ENCODE data around the gene LRRC36.

Gene LRRC36

DNA sequence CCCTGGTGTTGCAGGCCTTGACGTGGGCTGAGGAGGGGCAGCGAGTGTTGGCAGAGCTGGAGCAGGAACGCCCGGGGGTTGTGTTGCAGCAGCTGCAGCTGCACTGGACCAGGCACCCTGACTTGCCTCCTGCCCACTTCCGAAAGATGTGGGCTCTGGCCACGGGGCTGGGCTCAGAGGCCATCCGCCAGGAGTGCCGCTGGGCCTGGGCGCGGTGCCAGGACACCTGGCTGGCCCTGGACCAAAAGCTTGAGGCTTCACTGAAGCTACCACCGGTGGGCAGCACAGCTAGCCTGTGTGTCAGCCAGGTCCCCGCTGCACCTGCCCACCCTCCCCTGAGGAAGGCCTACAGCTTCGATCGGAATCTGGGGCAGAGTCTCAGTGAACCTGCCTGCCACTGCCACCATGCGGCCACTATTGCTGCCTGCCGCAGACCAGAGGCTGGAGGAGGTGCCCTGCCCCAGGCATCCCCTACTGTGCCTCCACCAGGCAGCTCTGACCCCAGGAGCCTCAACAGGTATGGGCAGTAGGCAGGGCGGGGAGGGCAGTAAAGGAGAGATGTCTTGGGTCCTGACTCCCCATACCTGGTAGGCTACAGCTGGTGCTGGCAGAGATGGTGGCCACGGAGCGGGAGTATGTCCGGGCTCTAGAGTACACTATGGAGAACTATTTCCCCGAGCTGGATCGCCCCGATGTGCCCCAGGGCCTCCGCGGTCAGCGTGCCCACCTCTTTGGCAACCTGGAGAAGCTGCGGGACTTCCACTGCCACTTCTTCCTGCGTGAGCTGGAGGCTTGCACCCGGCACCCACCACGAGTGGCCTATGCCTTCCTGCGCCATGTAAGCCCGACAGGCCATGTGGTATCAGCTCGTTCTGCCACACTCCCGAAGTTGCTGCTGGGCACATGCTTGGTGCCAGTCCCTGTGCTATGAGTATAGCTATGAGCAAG is 41.6 kb upstream of the LRRC36 start:
- no peak for DNase-seq (ENCODE audit: extremely low read depth, low read depth)
- no peak overlapping the region for H3K4me3 ChIP-seq (replicated peaks; ENCODE audit: low read depth, low read length)
- TF ChIP-seq, protein P1, sequence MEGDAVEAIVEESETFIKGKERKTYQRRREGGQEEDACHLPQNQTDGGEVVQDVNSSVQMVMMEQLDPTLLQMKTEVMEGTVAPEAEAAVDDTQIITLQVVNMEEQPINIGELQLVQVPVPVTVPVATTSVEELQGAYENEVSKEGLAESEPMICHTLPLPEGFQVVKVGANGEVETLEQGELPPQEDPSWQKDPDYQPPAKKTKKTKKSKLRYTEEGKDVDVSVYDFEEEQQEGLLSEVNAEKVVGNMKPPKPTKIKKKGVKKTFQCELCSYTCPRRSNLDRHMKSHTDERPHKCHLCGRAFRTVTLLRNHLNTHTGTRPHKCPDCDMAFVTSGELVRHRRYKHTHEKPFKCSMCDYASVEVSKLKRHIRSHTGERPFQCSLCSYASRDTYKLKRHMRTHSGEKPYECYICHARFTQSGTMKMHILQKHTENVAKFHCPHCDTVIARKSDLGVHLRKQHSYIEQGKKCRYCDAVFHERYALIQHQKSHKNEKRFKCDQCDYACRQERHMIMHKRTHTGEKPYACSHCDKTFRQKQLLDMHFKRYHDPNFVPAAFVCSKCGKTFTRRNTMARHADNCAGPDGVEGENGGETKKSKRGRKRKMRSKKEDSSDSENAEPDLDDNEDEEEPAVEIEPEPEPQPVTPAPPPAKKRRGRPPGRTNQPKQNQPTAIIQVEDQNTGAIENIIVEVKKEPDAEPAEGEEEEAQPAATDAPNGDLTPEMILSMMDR (IDR thresholded peaks at IDR 0.05; ENCODE audit: low read depth, low read length, missing control alignments), result peak; percentile 44

DNA sequence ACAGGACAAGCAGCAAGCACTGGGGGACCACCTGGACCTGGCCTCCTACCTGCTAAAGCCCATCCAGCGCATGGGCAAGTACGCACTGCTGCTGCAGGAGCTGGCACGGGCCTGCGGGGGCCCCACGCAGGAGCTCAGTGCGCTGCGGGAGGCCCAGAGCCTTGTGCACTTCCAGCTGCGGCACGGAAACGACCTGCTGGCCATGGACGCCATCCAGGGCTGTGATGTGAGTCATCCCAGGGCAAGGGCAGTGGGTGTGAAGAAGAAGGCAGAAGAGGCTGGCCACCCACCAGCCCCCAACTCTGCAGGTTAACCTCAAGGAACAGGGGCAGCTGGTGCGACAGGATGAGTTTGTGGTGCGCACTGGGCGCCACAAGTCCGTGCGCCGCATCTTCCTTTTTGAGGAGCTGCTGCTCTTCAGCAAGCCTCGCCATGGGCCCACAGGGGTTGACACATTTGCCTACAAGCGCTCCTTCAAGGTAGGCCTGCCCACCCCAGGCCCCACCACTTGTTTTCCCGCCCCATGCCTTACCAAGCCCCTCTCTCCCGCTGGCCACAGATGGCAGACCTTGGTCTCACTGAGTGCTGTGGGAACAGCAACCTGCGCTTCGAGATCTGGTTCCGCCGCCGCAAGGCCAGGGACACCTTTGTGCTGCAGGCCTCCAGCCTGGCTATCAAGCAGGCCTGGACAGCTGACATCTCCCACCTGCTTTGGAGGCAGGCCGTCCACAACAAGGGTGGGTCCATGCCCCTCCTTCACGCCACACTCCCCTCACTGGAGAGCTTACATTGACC is 40.0 kb upstream of the LRRC36 start:
- TF ChIP-seq, protein P1 (IDR thresholded peaks at IDR 0.05; ENCODE audit: low read depth, low read length, missing control alignments), result no peak
- no peak for DNase-seq (ENCODE audit: extremely low read depth, low read depth)
- no peak overlapping the region for H3K4me3 ChIP-seq (replicated peaks; ENCODE audit: low read depth, low read length)

GRCh38 chr16:67287960-67288359 is 38.7 kb upstream of the LRRC36 start:
- TF ChIP-seq, protein P1 (IDR thresholded peaks at IDR 0.05; ENCODE audit: low read depth, low read length, missing control alignments), result no peak
- H3K4me3 ChIP-seq (replicated peaks; ENCODE audit: low read depth, low read length), result no peak overlapping the region
- DNase-seq (ENCODE audit: extremely low read depth, low read depth), result no peak

GRCh38 chr16:67291461-67291860 is 35.2 kb upstream of the LRRC36 start:
- TF ChIP-seq, protein P1 (IDR thresholded peaks at IDR 0.05; ENCODE audit: low read depth, low read length, missing control alignments), result no peak
- no peak for DNase-seq (ENCODE audit: extremely low read depth, low read depth)
- H3K4me3 ChIP-seq (replicated peaks; ENCODE audit: low read depth, low read length), result no peak overlapping the region

DNA sequence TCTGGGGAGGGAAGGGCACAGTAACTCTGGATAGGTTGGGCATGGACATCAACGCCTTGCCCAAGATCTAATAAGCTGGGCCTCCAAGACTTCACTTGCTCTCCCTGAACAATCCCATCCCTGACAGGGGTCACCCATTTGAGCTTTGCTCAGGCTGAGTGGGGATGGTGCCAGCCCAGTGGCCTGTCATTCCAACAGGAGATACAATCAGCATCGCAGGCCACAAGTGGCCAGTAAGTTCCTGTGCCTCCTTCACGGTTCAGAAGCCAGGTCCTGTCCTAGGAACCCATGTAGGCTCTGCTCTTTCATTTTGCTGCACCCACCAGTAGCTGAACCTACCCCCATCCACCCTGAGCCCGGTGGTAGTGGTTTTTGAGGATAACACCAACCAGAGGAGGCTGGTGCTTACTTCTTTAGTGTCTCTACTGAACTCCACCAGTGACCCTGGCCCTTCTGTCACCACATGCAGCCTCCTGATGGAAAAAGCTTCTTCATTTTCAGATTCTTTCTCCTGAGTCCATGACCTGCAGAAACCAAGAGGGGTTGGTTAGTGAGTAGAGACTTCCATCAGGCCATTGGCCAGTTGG is 32.4 kb upstream of the LRRC36 start:
- TF ChIP-seq, protein P1 (IDR thresholded peaks at IDR 0.05; ENCODE audit: low read depth, low read length, missing control alignments), result no peak
- no peak for DNase-seq (ENCODE audit: extremely low read depth, low read depth)
- H3K4me3 ChIP-seq (replicated peaks; ENCODE audit: low read depth, low read length), result no peak overlapping the region

GRCh38 chr16:67294938-67295361 is 31.7 kb upstream of the LRRC36 start:
- H3K4me3 ChIP-seq (replicated peaks; ENCODE audit: low read depth, low read length), result no peak overlapping the region
- DNase-seq (ENCODE audit: extremely low read depth, low read depth), result peak; percentile 63
- TF ChIP-seq, protein P1 (IDR thresholded peaks at IDR 0.05; ENCODE audit: low read depth, low read length, missing control alignments), result no peak

All from HFF-Myc (cell line).